GM23338 (cell line): ENCODE results near the gene PRR36.

Experiments
- CREB1 ChIP-seq: fragments of 250-450 bp; sonication (Bioruptor Pico); IDR thresholded peaks from 2 replicates; pipeline ENCODE4 v1.5.0; 2020; ENCODE audit warnings: low read depth, mild to moderate bottlenecking, moderate library complexity
- EZH2 ChIP-seq: fragments of 200-600 bp; sonication (generic); IDR thresholded peaks from one replicate; pipeline ENCODE4 v1.8.0; 2017; ENCODE audit warnings: antibody characterized with exemption, mild to moderate bottlenecking, low read depth; ENCODE audit not compliant: unreplicated experiment
- EZH2phosphoT487 ChIP-seq: fragments of 200-600 bp; sonication (generic); IDR thresholded peaks from one replicate; pipeline ENCODE4 v1.8.1; 2018; ENCODE audit warnings: antibody characterized with exemption; ENCODE audit not compliant: unreplicated experiment
- JUNB ChIP-seq: IDR thresholded peaks from one replicate; pipeline ENCODE4 v1.6.1; 2016; ENCODE audit warnings: antibody characterized with exemption; ENCODE audit not compliant: unreplicated experiment
- POLR2AphosphoS5 ChIP-seq: IDR thresholded peaks from 2 replicates; pipeline ENCODE4 v1.6.1; 2016; ENCODE audit warnings: antibody characterized with exemption, low read depth
- ZNF331 ChIP-seq: fragments of 250-450 bp; sonication (Bioruptor Pico); IDR thresholded peaks from 2 replicates; pipeline ENCODE4 v1.5.0; 2020; ENCODE audit warnings: low read depth, mild to moderate bottlenecking, moderate library complexity
- TF ChIP-seq, protein P1 (sequence below), 2 experiments: fragments of 200-600 bp in 1 of 2; sonication (generic) in 1 of 2; conservative IDR thresholded peaks; 2 replicates each; pipeline versions ENCODE4 v1.5.1 to v1.6.1; 2016 to 2017; ENCODE audit warnings: antibody characterized with exemption in 2 of 2, low read depth in 2 of 2, mild to moderate bottlenecking in 2 of 2, moderate library complexity in 1 of 2
- TF ChIP-seq, protein P2 (sequence below): IDR thresholded peaks from 2 replicates; pipeline ENCODE4 v1.6.1; 2016; ENCODE audit warnings: antibody characterized with exemption
- TF ChIP-seq, protein P3 (sequence below): IDR thresholded peaks from one replicate; pipeline ENCODE4 v1.6.1; 2018; ENCODE audit warnings: antibody characterized with exemption; ENCODE audit not compliant: unreplicated experiment

DNA sequence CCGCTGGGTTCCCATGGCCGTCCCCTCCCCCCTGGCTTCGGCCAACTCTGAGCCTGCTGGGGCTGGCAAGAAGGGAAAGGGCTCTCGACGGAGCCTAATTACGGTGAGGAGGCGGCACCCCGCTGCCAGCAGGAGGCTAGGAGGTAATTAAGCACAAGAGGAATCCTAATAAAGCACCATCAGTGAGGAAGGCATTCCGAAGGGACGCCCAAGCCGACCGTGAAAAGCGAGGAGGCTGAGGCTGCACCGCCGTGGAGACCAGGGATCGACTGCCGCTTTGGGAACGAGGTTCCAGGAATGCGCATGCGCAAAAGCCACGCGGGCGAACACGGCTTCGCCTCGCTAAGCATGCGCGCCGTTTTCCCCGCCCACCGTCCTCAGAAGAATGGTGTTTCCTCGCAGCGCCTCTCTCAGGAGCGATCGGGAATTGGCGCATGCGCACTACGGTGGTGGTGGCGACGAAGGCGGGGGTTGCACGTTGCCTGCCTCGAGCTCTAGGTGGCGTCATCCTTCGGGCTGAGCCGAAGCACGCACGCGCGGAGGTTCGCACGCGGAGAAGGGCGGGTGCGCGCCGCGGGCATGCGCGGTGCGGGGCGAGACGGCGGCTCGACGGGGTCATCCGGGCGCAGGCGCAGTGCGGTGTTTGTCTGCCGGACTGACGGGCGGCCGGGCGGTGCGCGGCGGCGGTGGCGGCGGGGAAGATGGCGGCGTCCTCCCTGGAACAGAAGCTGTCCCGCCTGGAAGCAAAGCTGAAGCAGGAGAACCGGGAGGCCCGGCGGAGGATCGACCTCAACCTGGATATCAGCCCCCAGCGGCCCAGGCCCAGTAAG is 29.3 kb upstream of the PRR36 start, which contains the start of gene MAP2K7:
- TF ChIP-seq, protein P1, sequence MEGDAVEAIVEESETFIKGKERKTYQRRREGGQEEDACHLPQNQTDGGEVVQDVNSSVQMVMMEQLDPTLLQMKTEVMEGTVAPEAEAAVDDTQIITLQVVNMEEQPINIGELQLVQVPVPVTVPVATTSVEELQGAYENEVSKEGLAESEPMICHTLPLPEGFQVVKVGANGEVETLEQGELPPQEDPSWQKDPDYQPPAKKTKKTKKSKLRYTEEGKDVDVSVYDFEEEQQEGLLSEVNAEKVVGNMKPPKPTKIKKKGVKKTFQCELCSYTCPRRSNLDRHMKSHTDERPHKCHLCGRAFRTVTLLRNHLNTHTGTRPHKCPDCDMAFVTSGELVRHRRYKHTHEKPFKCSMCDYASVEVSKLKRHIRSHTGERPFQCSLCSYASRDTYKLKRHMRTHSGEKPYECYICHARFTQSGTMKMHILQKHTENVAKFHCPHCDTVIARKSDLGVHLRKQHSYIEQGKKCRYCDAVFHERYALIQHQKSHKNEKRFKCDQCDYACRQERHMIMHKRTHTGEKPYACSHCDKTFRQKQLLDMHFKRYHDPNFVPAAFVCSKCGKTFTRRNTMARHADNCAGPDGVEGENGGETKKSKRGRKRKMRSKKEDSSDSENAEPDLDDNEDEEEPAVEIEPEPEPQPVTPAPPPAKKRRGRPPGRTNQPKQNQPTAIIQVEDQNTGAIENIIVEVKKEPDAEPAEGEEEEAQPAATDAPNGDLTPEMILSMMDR (conservative IDR thresholded peaks at IDR 0.05; ENCODE audit: low read depth in 2 of 2): peak; percentile 51 to 91
- TF ChIP-seq JUNB: no peak
- TF ChIP-seq POLR2AphosphoS5: peak; percentile 99
- no peak for TF ChIP-seq ZNF331
- TF ChIP-seq, protein P2, sequence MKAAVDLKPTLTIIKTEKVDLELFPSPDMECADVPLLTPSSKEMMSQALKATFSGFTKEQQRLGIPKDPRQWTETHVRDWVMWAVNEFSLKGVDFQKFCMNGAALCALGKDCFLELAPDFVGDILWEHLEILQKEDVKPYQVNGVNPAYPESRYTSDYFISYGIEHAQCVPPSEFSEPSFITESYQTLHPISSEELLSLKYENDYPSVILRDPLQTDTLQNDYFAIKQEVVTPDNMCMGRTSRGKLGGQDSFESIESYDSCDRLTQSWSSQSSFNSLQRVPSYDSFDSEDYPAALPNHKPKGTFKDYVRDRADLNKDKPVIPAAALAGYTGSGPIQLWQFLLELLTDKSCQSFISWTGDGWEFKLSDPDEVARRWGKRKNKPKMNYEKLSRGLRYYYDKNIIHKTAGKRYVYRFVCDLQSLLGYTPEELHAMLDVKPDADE: 0 out of 2 replicates have a peak, but pooled peaks have one; percentile 10
- no peak for TF ChIP-seq EZH2phosphoT487
- no peak for TF ChIP-seq EZH2
- TF ChIP-seq, protein P3, sequence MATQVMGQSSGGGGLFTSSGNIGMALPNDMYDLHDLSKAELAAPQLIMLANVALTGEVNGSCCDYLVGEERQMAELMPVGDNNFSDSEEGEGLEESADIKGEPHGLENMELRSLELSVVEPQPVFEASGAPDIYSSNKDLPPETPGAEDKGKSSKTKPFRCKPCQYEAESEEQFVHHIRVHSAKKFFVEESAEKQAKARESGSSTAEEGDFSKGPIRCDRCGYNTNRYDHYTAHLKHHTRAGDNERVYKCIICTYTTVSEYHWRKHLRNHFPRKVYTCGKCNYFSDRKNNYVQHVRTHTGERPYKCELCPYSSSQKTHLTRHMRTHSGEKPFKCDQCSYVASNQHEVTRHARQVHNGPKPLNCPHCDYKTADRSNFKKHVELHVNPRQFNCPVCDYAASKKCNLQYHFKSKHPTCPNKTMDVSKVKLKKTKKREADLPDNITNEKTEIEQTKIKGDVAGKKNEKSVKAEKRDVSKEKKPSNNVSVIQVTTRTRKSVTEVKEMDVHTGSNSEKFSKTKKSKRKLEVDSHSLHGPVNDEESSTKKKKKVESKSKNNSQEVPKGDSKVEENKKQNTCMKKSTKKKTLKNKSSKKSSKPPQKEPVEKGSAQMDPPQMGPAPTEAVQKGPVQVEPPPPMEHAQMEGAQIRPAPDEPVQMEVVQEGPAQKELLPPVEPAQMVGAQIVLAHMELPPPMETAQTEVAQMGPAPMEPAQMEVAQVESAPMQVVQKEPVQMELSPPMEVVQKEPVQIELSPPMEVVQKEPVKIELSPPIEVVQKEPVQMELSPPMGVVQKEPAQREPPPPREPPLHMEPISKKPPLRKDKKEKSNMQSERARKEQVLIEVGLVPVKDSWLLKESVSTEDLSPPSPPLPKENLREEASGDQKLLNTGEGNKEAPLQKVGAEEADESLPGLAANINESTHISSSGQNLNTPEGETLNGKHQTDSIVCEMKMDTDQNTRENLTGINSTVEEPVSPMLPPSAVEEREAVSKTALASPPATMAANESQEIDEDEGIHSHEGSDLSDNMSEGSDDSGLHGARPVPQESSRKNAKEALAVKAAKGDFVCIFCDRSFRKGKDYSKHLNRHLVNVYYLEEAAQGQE: no peak
- TF ChIP-seq CREB1 (CRISPR knock-in tag): peak; percentile 63; the same call in 1 of the 2 replicates
